Measurements from ENCODE around the gene ADD3. TPM values are rescaled to one million over a fixed set of nuclear protein-coding genes. Genes with fewer than 3 reads are reported as not detected.
"Not testable (repeated sequence)": the region's sequence is repeated elsewhere in the genome, so short reads cannot be mapped to it uniquely, and the experiment has no call there.

Gene ADD3
- total and polyA plus RNA-seq, 2 donors from 2014 or later, result 56.9 to 79.2 TPM

GRCh38 chr10:110109511-110109910 lies 101.7 kb downstream of the ADD3 start:
- intact Hi-C loops (cut with DNase I), result no loop called here
- no peaks in the 10 kb centered on the region for H3K9me3 ChIP-seq (ENCODE audit: control insufficient read depth in 2 of 3, insufficient read depth in 1 of 3, low read length in 3 of 3)
- H3K36me3 ChIP-seq (ENCODE audit: control insufficient read depth in 2 of 3, insufficient read depth in 3 of 3, low read length in 3 of 3), result peaks cover 2 to 18% (median 3%) of the 10 kb centered on the region in 3 donors
- no peak for TF ChIP-seq CTCF (IDR thresholded peaks at IDR 0.05; ENCODE audit: borderline replicate concordance, extremely low read depth, insufficient read depth)
- no peaks in the 10 kb centered on the region for H3K4me1 ChIP-seq (ENCODE audit: control insufficient read depth in 2 of 3, insufficient read depth in 2 of 3, low read depth in 1 of 3, low read length in 3 of 3)
- no peak overlapping the region for H3K9ac ChIP-seq (ENCODE audit: low read length in 3 of 3)
- peak in 1 of 5 donors; percentile 10 for DNase-seq
- no peak overlapping the region for H3K27ac ChIP-seq (ENCODE audit: low read depth in 2 of 2, low read length in 2 of 2)
- no peak for FAIRE-seq
- no peaks in the 10 kb centered on the region for H3K27me3 ChIP-seq (ENCODE audit: control insufficient read depth, insufficient read depth, low read length)
- no peak overlapping the region for H3K4me3 ChIP-seq (ENCODE audit: low read length in 3 of 3)

GRCh38 chr10:110110338-110110737 lies 102.6 kb downstream of the ADD3 start:
- Histone ChIP-seq H3K36me3 (ENCODE audit: control insufficient read depth in 2 of 3, insufficient read depth in 3 of 3, low read length in 3 of 3) (peaks cover 2 to 21% (median 3%) of the 10 kb centered on the region in 3 donors), H3K4me1 (ENCODE audit: control insufficient read depth in 2 of 3, insufficient read depth in 2 of 3, low read depth in 1 of 3, low read length in 3 of 3) (no peaks in the 10 kb centered on the region), H3K9me3 (ENCODE audit: control insufficient read depth in 2 of 3, insufficient read depth in 1 of 3, low read length in 3 of 3) (no peaks in the 10 kb centered on the region), H3K9ac (ENCODE audit: low read length in 3 of 3) (no peak overlapping the region), H3K4me3 (ENCODE audit: low read length in 3 of 3) (no peak overlapping the region), H3K27ac (ENCODE audit: low read depth in 2 of 2, low read length in 2 of 2) (no peak overlapping the region), H3K27me3 (ENCODE audit: control insufficient read depth, insufficient read depth, low read length) (no peaks in the 10 kb centered on the region)
- FAIRE-seq (no peak), DNase-seq (no peak)
- TF ChIP-seq CTCF (IDR thresholded peaks at IDR 0.05; ENCODE audit: borderline replicate concordance, extremely low read depth, insufficient read depth), result no peak
- intact Hi-C loops (cut with DNase I), result no loop called here

GRCh38 chr10:110113670-110114337 lies 106.0 kb downstream of the ADD3 start:
- Histone ChIP-seq H3K4me1 (ENCODE audit: control insufficient read depth in 2 of 3, insufficient read depth in 2 of 3, low read depth in 1 of 3, low read length in 3 of 3) (no peaks in the 10 kb centered on the region), H3K9me3 (ENCODE audit: control insufficient read depth in 2 of 3, insufficient read depth in 1 of 3, low read length in 3 of 3) (no peaks in the 10 kb centered on the region), H3K27me3 (ENCODE audit: control insufficient read depth, insufficient read depth, low read length) (no peaks in the 10 kb centered on the region), H3K36me3 (ENCODE audit: control insufficient read depth in 2 of 3, insufficient read depth in 3 of 3, low read length in 3 of 3) (peaks cover 5 to 40% (median 8%) of the 10 kb centered on the region in 3 donors), H3K4me3 (ENCODE audit: low read length in 3 of 3) (no peak overlapping the region), H3K9ac (ENCODE audit: low read length in 3 of 3) (no peak overlapping the region), H3K27ac (ENCODE audit: low read depth in 2 of 2, low read length in 2 of 2) (no peak overlapping the region)
- no peak for DNase-seq
- intact Hi-C loops (cut with DNase I), result no loop called here
- TF ChIP-seq CTCF (IDR thresholded peaks at IDR 0.05; ENCODE audit: borderline replicate concordance, extremely low read depth, insufficient read depth), result no peak
- FAIRE-seq, result no peak

DNA sequence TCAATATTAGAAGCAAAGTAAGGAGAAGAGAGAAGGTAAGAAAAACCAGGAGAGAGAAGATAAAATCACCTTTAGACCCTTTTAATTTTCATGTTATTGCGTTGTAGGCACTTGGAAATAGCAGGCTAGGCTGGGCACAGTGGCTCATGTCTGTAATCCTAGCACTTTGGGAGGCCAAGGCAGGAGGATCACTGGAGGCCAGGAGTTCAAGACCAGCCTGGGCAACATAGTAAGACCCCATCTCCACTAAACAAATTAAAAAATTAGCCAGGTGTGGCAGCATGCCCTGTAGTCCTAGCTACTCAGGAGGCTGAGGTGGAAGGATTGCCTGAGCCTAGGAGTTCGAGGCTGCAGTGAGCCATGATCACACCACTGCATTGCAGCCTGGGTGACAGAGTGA lies 106.9 kb downstream of the ADD3 start:
- H3K9me3 ChIP-seq (ENCODE audit: control insufficient read depth in 2 of 3, insufficient read depth in 1 of 3, low read length in 3 of 3); FAIRE-seq; DNase-seq; intact Hi-C loops (cut with DNase I); H3K27ac ChIP-seq (ENCODE audit: low read depth in 2 of 2, low read length in 2 of 2); H3K9ac ChIP-seq (ENCODE audit: low read length in 3 of 3); H3K4me1 ChIP-seq (ENCODE audit: control insufficient read depth in 2 of 3, insufficient read depth in 2 of 3, low read depth in 1 of 3, low read length in 3 of 3); H3K4me3 ChIP-seq (ENCODE audit: low read length in 3 of 3); H3K27me3 ChIP-seq (ENCODE audit: control insufficient read depth, insufficient read depth, low read length): not testable (repeated sequence)
- H3K36me3 ChIP-seq (ENCODE audit: control insufficient read depth in 2 of 3, insufficient read depth in 3 of 3, low read length in 3 of 3), result peaks cover 3 to 47% (median 14%) of the 10 kb centered on the region in 3 donors
